ENCODE data around the gene BRIX1. TPM values are rescaled to one million over a fixed set of nuclear protein-coding genes. Genes with fewer than 3 reads are reported as not detected.

Gene BRIX1
- total and polyA plus RNA-seq, 9 of the 15 experiments (the other 6 are each of a cell fraction or from before 2014, with no cell fraction given) = 115 to 193 (median 159) TPM

GRCh38 chr5:34923694-34924461, 8.4 kb downstream of the BRIX1 start (continued):
- TF ChIP-seq IRF9 (tag; IDR thresholded peaks at IDR 0.05) (no peak), ZC3H4 (CRISPR knock-in tag; IDR thresholded peaks at IDR 0.05; ENCODE audit: borderline replicate concordance) (no peak), ATF7 (IDR thresholded peaks at IDR 0.05) (peak; percentile 91), SMARCC2 (IDR thresholded peaks at IDR 0.05; ENCODE audit: low read depth) (peak; percentile 99), SNRNP70 (optimal IDR thresholded peaks at IDR 0.05; ENCODE audit: low read depth, low read length) (no peak), EHMT2 (IDR thresholded peaks at IDR 0.05) (peak; percentile 88), MTA3 (IDR thresholded peaks at IDR 0.05; ENCODE audit: borderline replicate concordance) (no peak), SREBF2 (CRISPR knock-in tag; IDR thresholded peaks at IDR 0.05) (no peak), ZNF134 (CRISPR knock-in tag; conservative IDR thresholded peaks at IDR 0.05) (no peak), FOXK1 (CRISPR knock-in tag; IDR thresholded peaks at IDR 0.05; ENCODE audit: borderline replicate concordance) (no peak), ZNF165 (CRISPR knock-in tag; IDR thresholded peaks at IDR 0.05; ENCODE audit: borderline replicate concordance) (no peak), IFI16 (CRISPR knock-in tag; IDR thresholded peaks at IDR 0.05) (no peak), GABPB1 (CRISPR knock-in tag; IDR thresholded peaks at IDR 0.05) (no peak), TEAD2 (tag; IDR thresholded peaks at IDR 0.05) (0 out of 2 replicates have a peak, but pooled peaks have one; percentile 10), ZNF584 (CRISPR knock-in tag; IDR thresholded peaks at IDR 0.05; ENCODE audit: low read depth) (no peak), RNF2 (IDR thresholded peaks at IDR 0.05) (peak; percentile 74; the same call in 1 of the 2 replicates), RHOXF2B (CRISPR knock-in tag; conservative IDR thresholded peaks at IDR 0.05) (no peak), JUN (IDR thresholded peaks at IDR 0.05; ENCODE audit: borderline replicate concordance, low read depth, low read length) (peak; percentile 100), JUN (CRISPR knock-in tag; IDR thresholded peaks at IDR 0.05; ENCODE audit: borderline replicate concordance) (no peak), TEAD4 (IDR thresholded peaks at IDR 0.05; ENCODE audit: low read length) (peak; percentile 79), TEAD4 (CRISPR knock-in tag; IDR thresholded peaks at IDR 0.05; ENCODE audit: borderline replicate concordance) (no peak), HDAC1 (IDR thresholded peaks at IDR 0.05) (peak in 1 of 2 experiments; percentile 63; a peak in 1 of 4 replicates), VEZF1 (CRISPR knock-in tag; IDR thresholded peaks at IDR 0.05) (peak; percentile 26; the same call in 1 of the 2 replicates), TOE1 (IDR thresholded peaks at IDR 0.05; ENCODE audit: borderline replicate concordance) (no peak), TOE1 (CRISPR knock-in tag; IDR thresholded peaks at IDR 0.05; ENCODE audit: borderline replicate concordance, low read depth) (no peak), SOX6 (IDR thresholded peaks at IDR 0.05) (peak; percentile 44; the same call in 1 of the 2 replicates)
- TF ChIP-seq, protein P1, sequence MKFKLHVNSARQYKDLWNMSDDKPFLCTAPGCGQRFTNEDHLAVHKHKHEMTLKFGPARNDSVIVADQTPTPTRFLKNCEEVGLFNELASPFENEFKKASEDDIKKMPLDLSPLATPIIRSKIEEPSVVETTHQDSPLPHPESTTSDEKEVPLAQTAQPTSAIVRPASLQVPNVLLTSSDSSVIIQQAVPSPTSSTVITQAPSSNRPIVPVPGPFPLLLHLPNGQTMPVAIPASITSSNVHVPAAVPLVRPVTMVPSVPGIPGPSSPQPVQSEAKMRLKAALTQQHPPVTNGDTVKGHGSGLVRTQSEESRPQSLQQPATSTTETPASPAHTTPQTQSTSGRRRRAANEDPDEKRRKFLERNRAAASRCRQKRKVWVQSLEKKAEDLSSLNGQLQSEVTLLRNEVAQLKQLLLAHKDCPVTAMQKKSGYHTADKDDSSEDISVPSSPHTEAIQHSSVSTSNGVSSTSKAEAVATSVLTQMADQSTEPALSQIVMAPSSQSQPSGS (CRISPR knock-in tag; IDR thresholded peaks at IDR 0.05) = no peak

All from K562 (cell line).